ENCODE results near the gene SLC6A12.

GRCh38 chr12:212415-212714 is 1.6 kb downstream of the SLC6A12 start:
- TF ChIP-seq CTCF (IDR thresholded peaks at IDR 0.05) = no peak
- TF ChIP-seq POLR2A (IDR thresholded peaks at IDR 0.05) = no peak

Data from Peyer's patch (tissue), 4 donors.